ENCODE data around the gene REEP5. TPM values are rescaled to one million over a fixed set of nuclear protein-coding genes. Genes with fewer than 3 reads are reported as not detected.

REEP5 gene
- total and polyA plus RNA-seq, 2 of the 13 experiments (the other 11 are each of a cell fraction or from before 2014, with no cell fraction given): 49.4 to 239 TPM

DNA sequence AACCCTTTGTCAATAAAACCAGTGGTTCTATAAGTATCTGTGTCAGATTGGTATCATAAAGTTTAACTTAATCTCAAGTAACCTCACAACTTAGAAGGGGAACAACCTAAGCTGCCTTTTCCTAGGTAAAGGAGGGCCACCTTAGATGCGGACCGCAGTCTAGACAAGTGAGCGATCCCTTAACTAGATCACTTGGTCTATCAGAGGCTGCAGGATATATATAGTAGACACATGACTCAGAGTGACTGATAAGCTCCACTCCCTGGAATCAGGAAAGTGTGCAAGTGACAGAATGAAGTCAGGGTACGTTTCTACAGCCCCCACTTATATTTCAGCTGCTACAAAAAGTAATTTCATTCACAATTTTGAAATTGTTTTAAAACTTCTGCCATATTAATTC lies 7.4 kb downstream of the REEP5 start (continued):
- TF ChIP-seq ATRX (CRISPR knock-in tag; IDR thresholded peaks at IDR 0.05; ENCODE audit: borderline replicate concordance): no peak

DNA sequence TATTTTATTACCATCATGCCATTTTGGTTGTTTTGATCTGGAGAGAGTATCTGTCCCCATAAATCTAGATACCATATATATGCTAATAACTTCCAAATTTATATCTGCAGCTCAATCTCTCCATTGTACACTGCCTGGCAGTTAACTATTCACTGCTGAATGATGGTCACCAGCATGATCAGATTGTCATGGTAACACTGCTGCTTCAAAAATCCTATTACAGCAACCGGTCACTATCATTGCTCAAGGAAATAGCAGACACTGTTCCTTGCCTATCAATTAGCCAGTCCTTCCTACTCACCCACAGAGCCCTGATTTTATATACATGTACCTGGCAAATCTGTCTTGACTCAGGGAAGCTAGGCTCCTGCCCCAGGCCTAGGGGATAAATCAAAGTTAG lies 11.5 kb downstream of the REEP5 start:
- intact Hi-C loops (cut with micrococcal nuclease; ENCODE audit: unreplicated experiment) (no loop called here), in situ Hi-C loops (cut with HindIII; ENCODE audit: extremely low pct_ligation_motif_present, low pct_unique_long_range_greater_than_20kb) (no loop called here)
- no peak overlapping the region for H3K4me3 ChIP-seq (replicated peaks in 1 of 3; ENCODE audit: insufficient read depth in 1 of 3, low read depth in 2 of 3, low read length in 3 of 3)
- H4K20me1 ChIP-seq (ENCODE audit: insufficient read depth, low read length): no peaks in the 10 kb centered on the region; the same call in 1 of the 2 replicates
- peaks cover 14% of the 10 kb centered on the region for H3K4me1 ChIP-seq (ENCODE audit: insufficient read depth, low read length)
- POLR2A ChIA-PET: no interaction called here
- FAIRE-seq: no peak
- no peak overlapping the region for H2AFZ ChIP-seq (ENCODE audit: low read length)
- H3K27ac ChIP-seq (ENCODE audit: extremely low read length, insufficient read depth, low read length): no peak overlapping the region
- no peak overlapping the region for H3K4me2 ChIP-seq (ENCODE audit: low read depth, low read length)
- no peak overlapping the region for H3K9ac ChIP-seq (ENCODE audit: insufficient read depth, low read depth, low read length)
- no peaks in the 10 kb centered on the region for H3K9me3 ChIP-seq (ENCODE audit: low read length)
- DNase-seq (ENCODE audit: low spot score): no peak
- H3K79me2 ChIP-seq (ENCODE audit: insufficient read depth, low read length): peaks cover 10% of the 10 kb centered on the region
- CTCF ChIA-PET (ENCODE audit: low intra/inter-chr PET ratio, low total read pairs): no interaction called here
- peaks cover 6 to 49% of the 10 kb centered on the region in 2 experiments for H3K36me3 ChIP-seq (replicated peaks in 1 of 2; ENCODE audit: control insufficient read depth in 1 of 2, insufficient read depth in 2 of 2, low read length in 2 of 2)
- WGBS (ENCODE audit: low lambda C conversion rate): 100% methylated on average over 1 of the region's 1 CpG
- no TSS peak for BruUV-seq (replicated peaks)
- TF ChIP-seq, protein P1, sequence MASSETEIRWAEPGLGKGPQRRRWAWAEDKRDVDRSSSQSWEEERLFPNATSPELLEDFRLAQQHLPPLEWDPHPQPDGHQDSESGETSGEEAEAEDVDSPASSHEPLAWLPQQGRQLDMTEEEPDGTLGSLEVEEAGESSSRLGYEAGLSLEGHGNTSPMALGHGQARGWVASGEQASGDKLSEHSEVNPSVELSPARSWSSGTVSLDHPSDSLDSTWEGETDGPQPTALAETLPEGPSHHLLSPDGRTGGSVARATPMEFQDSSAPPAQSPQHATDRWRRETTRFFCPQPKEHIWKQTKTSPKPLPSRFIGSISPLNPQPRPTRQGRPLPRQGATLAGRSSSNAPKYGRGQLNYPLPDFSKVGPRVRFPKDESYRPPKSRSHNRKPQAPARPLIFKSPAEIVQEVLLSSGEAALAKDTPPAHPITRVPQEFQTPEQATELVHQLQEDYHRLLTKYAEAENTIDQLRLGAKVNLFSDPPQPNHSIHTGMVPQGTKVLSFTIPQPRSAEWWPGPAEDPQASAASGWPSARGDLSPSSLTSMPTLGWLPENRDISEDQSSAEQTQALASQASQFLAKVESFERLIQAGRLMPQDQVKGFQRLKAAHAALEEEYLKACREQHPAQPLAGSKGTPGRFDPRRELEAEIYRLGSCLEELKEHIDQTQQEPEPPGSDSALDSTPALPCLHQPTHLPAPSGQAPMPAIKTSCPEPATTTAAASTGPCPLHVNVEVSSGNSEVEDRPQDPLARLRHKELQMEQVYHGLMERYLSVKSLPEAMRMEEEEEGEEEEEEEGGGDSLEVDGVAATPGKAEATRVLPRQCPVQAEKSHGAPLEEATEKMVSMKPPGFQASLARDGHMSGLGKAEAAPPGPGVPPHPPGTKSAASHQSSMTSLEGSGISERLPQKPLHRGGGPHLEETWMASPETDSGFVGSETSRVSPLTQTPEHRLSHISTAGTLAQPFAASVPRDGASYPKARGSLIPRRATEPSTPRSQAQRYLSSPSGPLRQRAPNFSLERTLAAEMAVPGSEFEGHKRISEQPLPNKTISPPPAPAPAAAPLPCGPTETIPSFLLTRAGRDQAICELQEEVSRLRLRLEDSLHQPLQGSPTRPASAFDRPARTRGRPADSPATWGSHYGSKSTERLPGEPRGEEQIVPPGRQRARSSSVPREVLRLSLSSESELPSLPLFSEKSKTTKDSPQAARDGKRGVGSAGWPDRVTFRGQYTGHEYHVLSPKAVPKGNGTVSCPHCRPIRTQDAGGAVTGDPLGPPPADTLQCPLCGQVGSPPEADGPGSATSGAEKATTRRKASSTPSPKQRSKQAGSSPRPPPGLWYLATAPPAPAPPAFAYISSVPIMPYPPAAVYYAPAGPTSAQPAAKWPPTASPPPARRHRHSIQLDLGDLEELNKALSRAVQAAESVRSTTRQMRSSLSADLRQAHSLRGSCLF (CRISPR knock-in tag; IDR thresholded peaks at IDR 0.05; ENCODE audit: borderline replicate concordance): no peak
- TF ChIP-seq ATF1 (CRISPR knock-in tag; IDR thresholded peaks at IDR 0.05) (no peak), ZNF572 (CRISPR knock-in tag; IDR thresholded peaks at IDR 0.05) (no peak), DNMT1 (CRISPR knock-in tag; IDR thresholded peaks at IDR 0.05) (no peak), SRSF4 (IDR thresholded peaks at IDR 0.05; ENCODE audit: low read depth, low read length, poor library complexity, severe bottlenecking) (no peak), MBD4 (IDR thresholded peaks at IDR 0.05; ENCODE audit: borderline replicate concordance, low read length) (no peak), ZNF263 (CRISPR knock-in tag; IDR thresholded peaks at IDR 0.05) (no peak), ZNF570 (CRISPR knock-in tag; IDR thresholded peaks at IDR 0.05; ENCODE audit: borderline replicate concordance) (no peak), ZNF567 (CRISPR knock-in tag; IDR thresholded peaks at IDR 0.05; ENCODE audit: borderline replicate concordance) (no peak)
- TF ChIP-seq, protein P2, sequence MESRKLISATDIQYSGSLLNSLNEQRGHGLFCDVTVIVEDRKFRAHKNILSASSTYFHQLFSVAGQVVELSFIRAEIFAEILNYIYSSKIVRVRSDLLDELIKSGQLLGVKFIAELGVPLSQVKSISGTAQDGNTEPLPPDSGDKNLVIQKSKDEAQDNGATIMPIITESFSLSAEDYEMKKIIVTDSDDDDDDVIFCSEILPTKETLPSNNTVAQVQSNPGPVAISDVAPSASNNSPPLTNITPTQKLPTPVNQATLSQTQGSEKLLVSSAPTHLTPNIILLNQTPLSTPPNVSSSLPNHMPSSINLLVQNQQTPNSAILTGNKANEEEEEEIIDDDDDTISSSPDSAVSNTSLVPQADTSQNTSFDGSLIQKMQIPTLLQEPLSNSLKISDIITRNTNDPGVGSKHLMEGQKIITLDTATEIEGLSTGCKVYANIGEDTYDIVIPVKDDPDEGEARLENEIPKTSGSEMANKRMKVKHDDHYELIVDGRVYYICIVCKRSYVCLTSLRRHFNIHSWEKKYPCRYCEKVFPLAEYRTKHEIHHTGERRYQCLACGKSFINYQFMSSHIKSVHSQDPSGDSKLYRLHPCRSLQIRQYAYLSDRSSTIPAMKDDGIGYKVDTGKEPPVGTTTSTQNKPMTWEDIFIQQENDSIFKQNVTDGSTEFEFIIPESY (CRISPR knock-in tag; IDR thresholded peaks at IDR 0.05): no peak
- TF ChIP-seq, protein P3, sequence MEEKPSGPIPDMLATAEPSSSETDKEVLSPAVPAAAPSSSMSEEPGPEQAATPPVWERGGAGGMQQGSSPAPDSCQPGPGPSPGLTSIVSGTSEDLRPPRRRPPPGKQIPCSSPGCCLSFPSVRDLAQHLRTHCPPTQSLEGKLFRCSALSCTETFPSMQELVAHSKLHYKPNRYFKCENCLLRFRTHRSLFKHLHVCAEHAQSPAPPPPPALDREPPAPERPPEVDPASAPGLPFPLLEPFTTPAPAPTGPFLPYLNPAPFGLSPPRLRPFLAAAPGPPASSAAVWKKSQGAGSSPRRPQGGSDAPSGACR (CRISPR knock-in tag; IDR thresholded peaks at IDR 0.05): no peak
- TF ChIP-seq, protein P4, sequence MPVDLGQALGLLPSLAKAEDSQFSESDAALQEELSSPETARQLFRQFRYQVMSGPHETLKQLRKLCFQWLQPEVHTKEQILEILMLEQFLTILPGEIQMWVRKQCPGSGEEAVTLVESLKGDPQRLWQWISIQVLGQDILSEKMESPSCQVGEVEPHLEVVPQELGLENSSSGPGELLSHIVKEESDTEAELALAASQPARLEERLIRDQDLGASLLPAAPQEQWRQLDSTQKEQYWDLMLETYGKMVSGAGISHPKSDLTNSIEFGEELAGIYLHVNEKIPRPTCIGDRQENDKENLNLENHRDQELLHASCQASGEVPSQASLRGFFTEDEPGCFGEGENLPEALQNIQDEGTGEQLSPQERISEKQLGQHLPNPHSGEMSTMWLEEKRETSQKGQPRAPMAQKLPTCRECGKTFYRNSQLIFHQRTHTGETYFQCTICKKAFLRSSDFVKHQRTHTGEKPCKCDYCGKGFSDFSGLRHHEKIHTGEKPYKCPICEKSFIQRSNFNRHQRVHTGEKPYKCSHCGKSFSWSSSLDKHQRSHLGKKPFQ (CRISPR knock-in tag; IDR thresholded peaks at IDR 0.05; ENCODE audit: insufficient replicate concordance): no peak
- no peak for ATAC-seq
- H3K27me3 ChIP-seq (ENCODE audit: control insufficient read depth in 1 of 2, insufficient read depth in 2 of 2, low read length in 2 of 2): no peaks in the 10 kb centered on the region
